Measurements from ENCODE around the gene PKIG.

PKIG gene

DNA sequence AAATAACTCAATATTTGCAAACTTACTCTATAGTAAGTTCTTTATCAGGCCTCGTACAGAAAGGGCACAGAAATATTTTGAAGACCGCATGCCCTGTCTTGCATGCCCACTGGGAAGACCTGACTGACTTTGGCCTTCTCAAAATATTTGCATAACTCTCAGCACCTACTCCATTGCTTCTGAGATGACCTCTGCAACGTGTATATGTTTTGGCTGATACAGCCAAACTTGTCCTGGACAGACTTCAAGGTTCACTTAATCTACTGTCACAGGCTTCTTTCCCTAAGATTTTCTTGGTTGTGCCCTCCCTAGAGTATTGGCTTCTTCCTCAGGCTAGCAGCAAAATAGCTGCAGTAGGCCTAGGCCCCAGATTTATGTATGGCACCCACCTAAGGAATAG, 39.0 kb upstream of the PKIG start:
- H3K9ac ChIP-seq (ENCODE audit: low read depth, low read length, poor library complexity): no peak overlapping the region
- H3K4me3 ChIP-seq (ENCODE audit: low read length in 2 of 2): no peak overlapping the region
- no peak overlapping the region for H2BK15ac ChIP-seq (ENCODE audit: low read length)
- H3K14ac ChIP-seq (ENCODE audit: low read length): no peak overlapping the region
- H3K18ac ChIP-seq (ENCODE audit: low read length): no peak overlapping the region
- peaks cover 0 to 3% of the 10 kb centered on the region in 2 donors for H3K4me1 ChIP-seq (ENCODE audit: control insufficient read depth in 2 of 2, insufficient read depth in 1 of 2, low read depth in 1 of 2, low read length in 2 of 2)
- no peaks in the 10 kb centered on the region for H3K36me3 ChIP-seq (replicated peaks in 1 of 2; ENCODE audit: control insufficient read depth in 2 of 2, insufficient read depth in 2 of 2, low read length in 2 of 2)
- H3K79me1 ChIP-seq (ENCODE audit: low read depth, low read length): no peaks in the 10 kb centered on the region
- H3K27me3 ChIP-seq (ENCODE audit: control insufficient read depth in 3 of 3, insufficient read depth in 3 of 3, low read depth in 1 of 3, low read length in 3 of 3): no peaks in the 10 kb centered on the region
- no peak overlapping the region for H4K8ac ChIP-seq (ENCODE audit: low read depth, low read length)
- H3K4ac ChIP-seq (ENCODE audit: low read length): no peak overlapping the region
- no peak overlapping the region for H3K23ac ChIP-seq (ENCODE audit: low read depth, low read length, poor library complexity)
- no peak overlapping the region for H2BK12ac ChIP-seq (ENCODE audit: low read length)
- no peak overlapping the region for H3K27ac ChIP-seq (replicated peaks; ENCODE audit: low read length)
- no peak overlapping the region for H2AK5ac ChIP-seq (ENCODE audit: low read depth, low read length)
- no peaks in the 10 kb centered on the region for H3K9me3 ChIP-seq (replicated peaks in 1 of 2; ENCODE audit: control insufficient read depth in 2 of 2, insufficient read depth in 1 of 2, low read depth in 1 of 2, low read length in 2 of 2)
- no peak for DNase-seq (ENCODE audit: low spot score)
- H2BK120ac ChIP-seq (ENCODE audit: low read depth, low read length): no peak overlapping the region
- H3K4me2 ChIP-seq (ENCODE audit: insufficient read depth, low read length, poor library complexity, severe bottlenecking): no peak overlapping the region
- H4K91ac ChIP-seq (ENCODE audit: low read depth, low read length, poor library complexity): no peak overlapping the region
- WGBS, 2 donors (ENCODE audit: extremely low coverage in 2 of 2, insufficient read length in 2 of 2, insufficient replicate concordance in 1 of 2): no CpG with 5 or more reads among the region's 3 CpGs
- no peak overlapping the region for H2BK5ac ChIP-seq (ENCODE audit: low read length)
- no peak overlapping the region for H2AFZ ChIP-seq (ENCODE audit: low read length)

DNA sequence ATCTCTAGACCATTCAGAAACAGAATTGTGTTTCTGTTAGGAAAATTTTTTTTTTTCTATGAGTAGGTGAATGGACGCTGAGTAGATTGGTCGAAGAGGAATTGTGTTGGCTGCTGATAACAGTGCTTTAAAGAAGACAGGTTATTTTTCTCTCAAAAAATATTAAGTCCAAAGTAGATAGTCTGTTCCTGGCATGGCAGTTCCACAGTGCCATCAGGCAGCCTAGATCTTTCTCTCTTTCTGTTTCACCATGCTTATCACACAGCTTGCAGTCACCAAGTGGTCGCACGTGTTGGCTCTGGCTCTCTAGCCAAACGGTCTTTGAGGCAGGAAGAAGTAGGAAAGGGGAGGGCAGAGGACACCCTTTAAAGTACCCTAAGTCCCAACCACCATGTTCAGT, 38.1 kb upstream of the PKIG start:
- H3K9ac ChIP-seq (ENCODE audit: low read depth, low read length, poor library complexity): no peak overlapping the region
- H2AFZ ChIP-seq (ENCODE audit: low read length): no peak overlapping the region
- H3K79me1 ChIP-seq (ENCODE audit: low read depth, low read length): no peaks in the 10 kb centered on the region
- no peak overlapping the region for H4K8ac ChIP-seq (ENCODE audit: low read depth, low read length)
- no peak overlapping the region for H2BK12ac ChIP-seq (ENCODE audit: low read length)
- H2BK120ac ChIP-seq (ENCODE audit: low read depth, low read length): no peak overlapping the region
- H3K4ac ChIP-seq (ENCODE audit: low read length): no peak overlapping the region
- H3K27me3 ChIP-seq (ENCODE audit: control insufficient read depth in 3 of 3, insufficient read depth in 3 of 3, low read depth in 1 of 3, low read length in 3 of 3): no peaks in the 10 kb centered on the region
- no peaks in the 10 kb centered on the region for H3K9me3 ChIP-seq (replicated peaks in 1 of 2; ENCODE audit: control insufficient read depth in 2 of 2, insufficient read depth in 1 of 2, low read depth in 1 of 2, low read length in 2 of 2)
- no peak overlapping the region for H3K18ac ChIP-seq (ENCODE audit: low read length)
- no peak for DNase-seq (ENCODE audit: low spot score)
- H3K4me1 ChIP-seq (ENCODE audit: control insufficient read depth in 2 of 2, insufficient read depth in 1 of 2, low read depth in 1 of 2, low read length in 2 of 2): peaks cover 0 to 3% of the 10 kb centered on the region in 2 donors
- no peak overlapping the region for H4K91ac ChIP-seq (ENCODE audit: low read depth, low read length, poor library complexity)
- no peak overlapping the region for H3K14ac ChIP-seq (ENCODE audit: low read length)
- no peak overlapping the region for H2AK5ac ChIP-seq (ENCODE audit: low read depth, low read length)
- no peak overlapping the region for H2BK15ac ChIP-seq (ENCODE audit: low read length)
- WGBS, 2 donors (ENCODE audit: extremely low coverage in 2 of 2, insufficient read length in 2 of 2, insufficient replicate concordance in 1 of 2): no CpG with 5 or more reads among the region's 5 CpGs
- no peak overlapping the region for H3K23ac ChIP-seq (ENCODE audit: low read depth, low read length, poor library complexity)
- H3K27ac ChIP-seq (replicated peaks; ENCODE audit: low read length): no peak overlapping the region
- no peak overlapping the region for H2BK5ac ChIP-seq (ENCODE audit: low read length)
- H3K36me3 ChIP-seq (replicated peaks in 1 of 2; ENCODE audit: control insufficient read depth in 2 of 2, insufficient read depth in 2 of 2, low read length in 2 of 2): no peaks in the 10 kb centered on the region
- H3K4me3 ChIP-seq (ENCODE audit: low read length in 2 of 2): no peak overlapping the region
- no peak overlapping the region for H3K4me2 ChIP-seq (ENCODE audit: insufficient read depth, low read length, poor library complexity, severe bottlenecking)

DNA sequence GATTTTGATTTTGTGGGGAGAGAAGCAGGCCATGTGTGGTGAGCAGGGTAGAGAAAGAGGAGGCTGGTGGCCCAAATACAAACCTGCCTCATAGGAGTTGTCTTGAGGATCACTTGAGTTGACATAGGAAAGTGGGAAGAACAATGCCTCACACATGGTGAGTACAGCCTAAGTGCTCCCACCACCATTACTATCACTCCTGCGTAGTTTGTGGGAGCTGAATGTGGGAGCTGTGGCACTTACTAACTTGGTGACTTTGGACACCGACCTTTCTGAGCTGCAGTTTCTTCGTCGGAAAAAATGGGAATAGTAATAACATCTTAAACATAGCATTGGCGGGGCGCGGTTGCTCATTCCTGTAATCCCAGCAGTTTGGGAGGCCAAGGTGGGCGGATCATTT, 35.0 kb upstream of the PKIG start:
- no peak overlapping the region for H3K4me2 ChIP-seq (ENCODE audit: insufficient read depth, low read length, poor library complexity, severe bottlenecking)
- no peaks in the 10 kb centered on the region for H3K79me1 ChIP-seq (ENCODE audit: low read depth, low read length)
- DNase-seq (ENCODE audit: low spot score): no peak
- no peaks in the 10 kb centered on the region for H3K36me3 ChIP-seq (replicated peaks in 1 of 2; ENCODE audit: control insufficient read depth in 2 of 2, insufficient read depth in 2 of 2, low read length in 2 of 2)
- no peak overlapping the region for H3K9ac ChIP-seq (ENCODE audit: low read depth, low read length, poor library complexity)
- H3K18ac ChIP-seq (ENCODE audit: low read length): no peak overlapping the region
- H3K4me1 ChIP-seq (ENCODE audit: control insufficient read depth in 2 of 2, insufficient read depth in 1 of 2, low read depth in 1 of 2, low read length in 2 of 2): peaks cover 0 to 3% of the 10 kb centered on the region in 2 donors
- H2BK12ac ChIP-seq (ENCODE audit: low read length): no peak overlapping the region
- H3K23ac ChIP-seq (ENCODE audit: low read depth, low read length, poor library complexity): no peak overlapping the region
- H2BK120ac ChIP-seq (ENCODE audit: low read depth, low read length): no peak overlapping the region
- no peaks in the 10 kb centered on the region for H3K27me3 ChIP-seq (ENCODE audit: control insufficient read depth in 3 of 3, insufficient read depth in 3 of 3, low read depth in 1 of 3, low read length in 3 of 3)
- WGBS, 2 donors (ENCODE audit: extremely low coverage in 2 of 2, insufficient read length in 2 of 2, insufficient replicate concordance in 1 of 2): no CpG with 5 or more reads among the region's 8 CpGs
- no peak overlapping the region for H4K91ac ChIP-seq (ENCODE audit: low read depth, low read length, poor library complexity)
- no peaks in the 10 kb centered on the region for H3K9me3 ChIP-seq (replicated peaks in 1 of 2; ENCODE audit: control insufficient read depth in 2 of 2, insufficient read depth in 1 of 2, low read depth in 1 of 2, low read length in 2 of 2)
- no peak overlapping the region for H3K27ac ChIP-seq (replicated peaks; ENCODE audit: low read length)
- H3K4ac ChIP-seq (ENCODE audit: low read length): no peak overlapping the region
- no peak overlapping the region for H4K8ac ChIP-seq (ENCODE audit: low read depth, low read length)
- H2AFZ ChIP-seq (ENCODE audit: low read length): no peak overlapping the region
- H3K4me3 ChIP-seq (ENCODE audit: low read length in 2 of 2): no peak overlapping the region
- H3K14ac ChIP-seq (ENCODE audit: low read length): no peak overlapping the region
- H2BK15ac ChIP-seq (ENCODE audit: low read length): no peak overlapping the region
- H2AK5ac ChIP-seq (ENCODE audit: low read depth, low read length): no peak overlapping the region
- no peak overlapping the region for H2BK5ac ChIP-seq (ENCODE audit: low read length)

DNA sequence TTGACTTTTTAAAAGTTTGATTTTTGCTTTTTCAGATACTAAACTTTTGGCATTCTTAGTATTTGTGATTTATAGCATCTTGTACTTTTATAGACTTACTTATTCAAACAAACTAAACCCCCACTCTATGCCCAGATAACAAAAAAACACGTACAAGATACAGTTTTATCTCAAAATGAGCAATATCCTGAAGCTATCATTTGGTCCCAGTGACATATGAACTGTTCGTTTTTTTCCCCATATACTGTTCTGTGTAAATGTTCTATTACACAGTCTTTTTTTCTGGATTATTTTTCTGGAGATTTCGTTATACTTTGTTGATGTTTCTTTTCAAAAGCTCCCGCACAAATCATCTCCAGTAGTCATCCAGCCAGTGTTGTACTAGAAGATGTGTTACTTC, 33.3 kb upstream of the PKIG start:
- no CpG with 5 or more reads among the region's 4 CpGs for WGBS, 2 donors (ENCODE audit: extremely low coverage in 2 of 2, insufficient read length in 2 of 2, insufficient replicate concordance in 1 of 2)
- no peak overlapping the region for H3K9ac ChIP-seq (ENCODE audit: low read depth, low read length, poor library complexity)
- H2BK12ac ChIP-seq (ENCODE audit: low read length): no peak overlapping the region
- H3K4me3 ChIP-seq (ENCODE audit: low read length in 2 of 2): no peak overlapping the region
- no peak overlapping the region for H3K14ac ChIP-seq (ENCODE audit: low read length)
- no peak overlapping the region for H2BK120ac ChIP-seq (ENCODE audit: low read depth, low read length)
- no peak overlapping the region for H3K27ac ChIP-seq (replicated peaks; ENCODE audit: low read length)
- H2AK5ac ChIP-seq (ENCODE audit: low read depth, low read length): no peak overlapping the region
- H3K27me3 ChIP-seq (ENCODE audit: control insufficient read depth in 3 of 3, insufficient read depth in 3 of 3, low read depth in 1 of 3, low read length in 3 of 3): no peaks in the 10 kb centered on the region
- no peaks in the 10 kb centered on the region for H3K9me3 ChIP-seq (replicated peaks in 1 of 2; ENCODE audit: control insufficient read depth in 2 of 2, insufficient read depth in 1 of 2, low read depth in 1 of 2, low read length in 2 of 2)
- no peak overlapping the region for H2BK15ac ChIP-seq (ENCODE audit: low read length)
- no peak overlapping the region for H4K91ac ChIP-seq (ENCODE audit: low read depth, low read length, poor library complexity)
- H3K4me2 ChIP-seq (ENCODE audit: insufficient read depth, low read length, poor library complexity, severe bottlenecking): no peak overlapping the region
- no peak overlapping the region for H2AFZ ChIP-seq (ENCODE audit: low read length)
- no peak overlapping the region for H4K8ac ChIP-seq (ENCODE audit: low read depth, low read length)
- H3K36me3 ChIP-seq (replicated peaks in 1 of 2; ENCODE audit: control insufficient read depth in 2 of 2, insufficient read depth in 2 of 2, low read length in 2 of 2): no peaks in the 10 kb centered on the region
- DNase-seq (ENCODE audit: low spot score): no peak
- H2BK5ac ChIP-seq (ENCODE audit: low read length): no peak overlapping the region
- no peaks in the 10 kb centered on the region for H3K79me1 ChIP-seq (ENCODE audit: low read depth, low read length)
- peaks cover 0 to 3% of the 10 kb centered on the region in 2 donors for H3K4me1 ChIP-seq (ENCODE audit: control insufficient read depth in 2 of 2, insufficient read depth in 1 of 2, low read depth in 1 of 2, low read length in 2 of 2)
- no peak overlapping the region for H3K4ac ChIP-seq (ENCODE audit: low read length)
- H3K18ac ChIP-seq (ENCODE audit: low read length): no peak overlapping the region
- no peak overlapping the region for H3K23ac ChIP-seq (ENCODE audit: low read depth, low read length, poor library complexity)

All from neuronal stem cell (in vitro differentiated cells).